NCI-H128 (cell line): ENCODE data around the gene CNTN5.
"Not testable (repeated sequence)": the region's sequence is repeated elsewhere in the genome, so short reads cannot be mapped to it uniquely, and the experiment has no call there.

Experiments
- DNase-seq: peaks from one replicate; lab custom pipeline; 2025; ENCODE audit not compliant: unreplicated experiment; lab: John Stamatoyannopoulos, UW

CNTN5 gene

GRCh38 chr11:100182350-100182749 is 1161.6 kb downstream of the CNTN5 start:
- no peak for DNase-seq

GRCh38 chr11:100182927-100183326 is 1162.2 kb downstream of the CNTN5 start:
- DNase-seq = no peak

- DNase-seq = no peak
These were observed 1164.8 kb downstream of the CNTN5 start for GRCh38 chr11:100185588-100185987.

GRCh38 chr11:100188137-100188783 is 1167.5 kb downstream of the CNTN5 start:
- no peak for DNase-seq

GRCh38 chr11:100190395-100190794 is 1169.6 kb downstream of the CNTN5 start:
- DNase-seq = no peak

- DNase-seq = no peak
These were observed 1171.4 kb downstream of the CNTN5 start for GRCh38 chr11:100192181-100192580.

- no peak for DNase-seq
These were observed 1183.0 kb downstream of the CNTN5 start for GRCh38 chr11:100203789-100204188.

GRCh38 chr11:100205926-100206325 is 1185.2 kb downstream of the CNTN5 start:
- DNase-seq = no peak

GRCh38 chr11:100208207-100208606 is 1187.5 kb downstream of the CNTN5 start:
- DNase-seq = no peak

GRCh38 chr11:100214791-100215190 is 1194.0 kb downstream of the CNTN5 start:
- DNase-seq = no peak

- DNase-seq = no peak
These were observed 1200.1 kb downstream of the CNTN5 start for GRCh38 chr11:100220801-100221200.

- no peak for DNase-seq
These were observed 1201.0 kb downstream of the CNTN5 start for GRCh38 chr11:100221791-100222190.

GRCh38 chr11:100224541-100225034 is 1203.8 kb downstream of the CNTN5 start:
- DNase-seq = no peak

GRCh38 chr11:100229086-100229485 is 1208.3 kb downstream of the CNTN5 start:
- no peak for DNase-seq

GRCh38 chr11:100232006-100232405 is 1211.3 kb downstream of the CNTN5 start:
- no peak for DNase-seq

GRCh38 chr11:100235085-100235484 is 1214.3 kb downstream of the CNTN5 start:
- no peak for DNase-seq

- no peak for DNase-seq
These were observed 1219.3 kb downstream of the CNTN5 start for GRCh38 chr11:100240025-100240539.

- DNase-seq = no peak
These were observed 1227.0 kb downstream of the CNTN5 start for GRCh38 chr11:100247704-100248103.

- not testable (repeated sequence) for DNase-seq
These were observed 1236.6 kb downstream of the CNTN5 start for GRCh38 chr11:100257238-100257803.

- no peak for DNase-seq
These were observed 1248.8 kb downstream of the CNTN5 start for GRCh38 chr11:100269516-100269915.

- DNase-seq = no peak
These were observed 1252.5 kb downstream of the CNTN5 start for GRCh38 chr11:100273066-100273815.

GRCh38 chr11:100274466-100274865 is 1253.7 kb downstream of the CNTN5 start:
- not testable (repeated sequence) for DNase-seq
